ENCODE measurements around the gene SLC7A6OS. TPM values are rescaled to one million over a fixed set of nuclear protein-coding genes. Genes with fewer than 3 reads are reported as not detected.

The SLC7A6OS gene
- total RNA-seq, 3 donors from 2014 or later, result 16.4 to 18.6 (median 16.5) TPM

DNA sequence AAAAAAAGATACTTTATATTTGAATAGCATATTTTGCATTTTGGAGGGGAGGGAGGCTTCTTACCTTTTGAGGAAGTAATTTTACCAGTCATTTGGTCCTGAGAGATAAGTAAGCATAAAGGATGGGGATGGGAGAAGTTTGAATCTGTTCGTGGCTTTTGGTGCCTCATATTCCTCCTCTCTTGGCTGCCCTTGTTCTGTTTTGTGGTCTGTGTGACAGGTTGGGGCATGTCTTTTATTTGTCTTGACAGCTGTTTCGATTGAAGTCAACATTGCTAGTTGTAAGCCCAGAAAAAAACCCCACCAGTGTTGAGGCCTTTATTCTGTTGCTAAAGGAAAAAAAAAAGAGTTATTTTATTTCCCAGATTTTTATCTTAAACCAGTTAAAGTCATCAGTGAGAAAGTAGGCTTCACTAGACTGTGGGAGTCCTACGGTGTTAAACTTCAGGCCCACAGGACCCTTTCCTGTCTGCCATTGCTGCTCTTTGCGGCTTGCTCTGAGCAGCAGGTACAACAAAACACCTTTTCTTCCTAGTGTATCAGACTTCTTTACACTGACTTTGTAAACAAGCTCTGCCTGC is 35.0 kb downstream of the SLC7A6OS start:
- Histone ChIP-seq H3K4me1 (no peaks in the 10 kb centered on the region), H3K36me3 (no peaks in the 10 kb centered on the region), H3K9me3 (no peaks in the 10 kb centered on the region), H3K27me3 (no peaks in the 10 kb centered on the region), H3K27ac (peak overlapping the region; percentile 28 to 74), H3K4me3 (no peak overlapping the region)
- TF ChIP-seq POLR2A (IDR thresholded peaks at IDR 0.05), result no peak
- TF ChIP-seq POLR2AphosphoS5 (IDR thresholded peaks at IDR 0.05), result no peak
- TF ChIP-seq, protein P1, sequence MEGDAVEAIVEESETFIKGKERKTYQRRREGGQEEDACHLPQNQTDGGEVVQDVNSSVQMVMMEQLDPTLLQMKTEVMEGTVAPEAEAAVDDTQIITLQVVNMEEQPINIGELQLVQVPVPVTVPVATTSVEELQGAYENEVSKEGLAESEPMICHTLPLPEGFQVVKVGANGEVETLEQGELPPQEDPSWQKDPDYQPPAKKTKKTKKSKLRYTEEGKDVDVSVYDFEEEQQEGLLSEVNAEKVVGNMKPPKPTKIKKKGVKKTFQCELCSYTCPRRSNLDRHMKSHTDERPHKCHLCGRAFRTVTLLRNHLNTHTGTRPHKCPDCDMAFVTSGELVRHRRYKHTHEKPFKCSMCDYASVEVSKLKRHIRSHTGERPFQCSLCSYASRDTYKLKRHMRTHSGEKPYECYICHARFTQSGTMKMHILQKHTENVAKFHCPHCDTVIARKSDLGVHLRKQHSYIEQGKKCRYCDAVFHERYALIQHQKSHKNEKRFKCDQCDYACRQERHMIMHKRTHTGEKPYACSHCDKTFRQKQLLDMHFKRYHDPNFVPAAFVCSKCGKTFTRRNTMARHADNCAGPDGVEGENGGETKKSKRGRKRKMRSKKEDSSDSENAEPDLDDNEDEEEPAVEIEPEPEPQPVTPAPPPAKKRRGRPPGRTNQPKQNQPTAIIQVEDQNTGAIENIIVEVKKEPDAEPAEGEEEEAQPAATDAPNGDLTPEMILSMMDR (IDR thresholded peaks at IDR 0.05), result no peak
- intact Hi-C loops (cut with DNase I; ENCODE audit: low total_unique reads), result no loop called here
- DNase-seq (ENCODE audit: low spot score in 2 of 2), result no peak

DNA sequence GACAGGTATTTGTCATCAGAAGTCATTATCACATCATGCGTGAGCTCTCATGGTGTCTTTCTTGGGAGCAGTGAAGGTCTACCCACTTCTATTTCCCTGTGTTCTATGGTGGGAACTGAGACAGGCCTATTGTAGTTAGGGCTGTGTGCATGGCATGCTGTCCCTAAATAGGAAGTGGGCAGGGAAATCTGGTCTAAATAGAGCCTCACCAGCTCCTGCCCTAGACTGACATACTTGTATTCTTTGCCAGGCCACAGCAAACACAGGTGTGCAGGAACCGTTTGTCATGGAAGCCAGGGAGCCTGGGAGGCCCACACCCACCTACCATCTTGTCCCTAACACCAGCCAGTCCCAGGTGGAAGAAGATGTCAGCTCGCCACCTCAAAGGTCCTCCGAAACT is 36.3 kb downstream of the SLC7A6OS start:
- H3K4me1 ChIP-seq, result no peaks in the 10 kb centered on the region

DNA sequence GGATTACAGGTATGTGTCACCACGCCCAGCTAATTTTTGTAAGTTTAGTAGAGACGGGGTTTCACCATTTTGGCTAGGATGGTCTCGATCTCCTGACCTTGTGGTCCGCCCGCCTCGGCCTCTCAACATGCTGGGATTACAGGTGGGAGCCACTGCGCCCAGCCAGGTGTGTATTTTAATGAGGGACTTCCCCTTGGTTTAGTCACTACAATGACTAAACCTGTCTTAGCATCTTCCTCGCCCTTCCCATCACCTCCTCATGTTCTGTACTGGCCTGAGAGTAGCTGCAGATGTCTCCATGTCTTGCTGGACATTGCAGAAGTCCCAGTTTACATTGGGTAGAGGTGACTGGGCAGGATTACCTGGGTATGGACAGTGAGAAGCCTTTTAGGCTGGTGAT is 36.9 kb downstream of the SLC7A6OS start:
- TF ChIP-seq POLR2A (IDR thresholded peaks at IDR 0.05), result no peak
- TF ChIP-seq POLR2AphosphoS5 (IDR thresholded peaks at IDR 0.05), result no peak
- TF ChIP-seq, protein P1 (IDR thresholded peaks at IDR 0.05), result no peak
- no peaks in the 10 kb centered on the region for H3K36me3 ChIP-seq
- H3K27me3 ChIP-seq, result no peaks in the 10 kb centered on the region
- intact Hi-C loops (cut with DNase I; ENCODE audit: low total_unique reads), result no loop called here
- no peaks in the 10 kb centered on the region for H3K4me1 ChIP-seq
- no peaks in the 10 kb centered on the region for H3K9me3 ChIP-seq
- H3K4me3 ChIP-seq, result no peak overlapping the region
- DNase-seq (ENCODE audit: low spot score in 2 of 2), result no peak
- H3K27ac ChIP-seq, result peak overlapping the region in 1 of 2 donors; percentile 3

More for the DNA sequence above, 36.3 kb downstream of the SLC7A6OS start:
- TF ChIP-seq, protein P1 (IDR thresholded peaks at IDR 0.05), result no peak
- TF ChIP-seq POLR2A (IDR thresholded peaks at IDR 0.05) (no peak), POLR2AphosphoS5 (IDR thresholded peaks at IDR 0.05) (no peak)
- Histone ChIP-seq H3K27ac (peak overlapping the region in 1 of 2 donors; percentile 3), H3K36me3 (no peaks in the 10 kb centered on the region), H3K4me3 (no peak overlapping the region), H3K9me3 (no peaks in the 10 kb centered on the region), H3K27me3 (no peaks in the 10 kb centered on the region)
- intact Hi-C loops (cut with DNase I; ENCODE audit: low total_unique reads), result no loop called here
- no peak for DNase-seq (ENCODE audit: low spot score in 2 of 2)

DNA sequence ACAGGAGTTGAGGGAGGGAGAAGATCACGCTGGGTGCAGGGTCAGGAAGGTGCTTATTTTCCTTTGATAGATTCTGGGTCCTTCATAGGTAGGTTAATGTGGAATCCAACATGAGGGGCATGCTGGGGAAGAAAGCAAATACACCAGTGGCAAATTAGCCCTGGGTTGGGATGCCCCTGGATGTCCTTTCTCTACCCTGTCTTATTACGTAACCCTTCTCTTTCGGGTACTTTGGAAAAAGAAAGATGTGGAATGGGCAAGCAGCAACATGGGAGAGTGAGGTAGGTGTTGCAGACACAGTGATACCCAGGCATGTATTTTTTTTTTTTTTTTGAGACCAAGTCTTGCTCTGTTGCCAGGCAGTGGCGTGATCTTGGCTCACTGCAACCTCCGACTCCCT is 37.3 kb downstream of the SLC7A6OS start:
- H3K9me3 ChIP-seq, result no peaks in the 10 kb centered on the region
- no peaks in the 10 kb centered on the region for H3K27me3 ChIP-seq
- intact Hi-C loops (cut with DNase I; ENCODE audit: low total_unique reads), result no loop called here
- TF ChIP-seq POLR2A (IDR thresholded peaks at IDR 0.05), result no peak
- TF ChIP-seq, protein P1 (IDR thresholded peaks at IDR 0.05), result no peak
- TF ChIP-seq POLR2AphosphoS5 (IDR thresholded peaks at IDR 0.05), result no peak
- no peak for DNase-seq (ENCODE audit: low spot score in 2 of 2)
- no peaks in the 10 kb centered on the region for H3K36me3 ChIP-seq
- H3K4me1 ChIP-seq, result no peaks in the 10 kb centered on the region
- no peak overlapping the region for H3K4me3 ChIP-seq
- H3K27ac ChIP-seq, result peak overlapping the region in 1 of 2 donors; percentile 3

DNA sequence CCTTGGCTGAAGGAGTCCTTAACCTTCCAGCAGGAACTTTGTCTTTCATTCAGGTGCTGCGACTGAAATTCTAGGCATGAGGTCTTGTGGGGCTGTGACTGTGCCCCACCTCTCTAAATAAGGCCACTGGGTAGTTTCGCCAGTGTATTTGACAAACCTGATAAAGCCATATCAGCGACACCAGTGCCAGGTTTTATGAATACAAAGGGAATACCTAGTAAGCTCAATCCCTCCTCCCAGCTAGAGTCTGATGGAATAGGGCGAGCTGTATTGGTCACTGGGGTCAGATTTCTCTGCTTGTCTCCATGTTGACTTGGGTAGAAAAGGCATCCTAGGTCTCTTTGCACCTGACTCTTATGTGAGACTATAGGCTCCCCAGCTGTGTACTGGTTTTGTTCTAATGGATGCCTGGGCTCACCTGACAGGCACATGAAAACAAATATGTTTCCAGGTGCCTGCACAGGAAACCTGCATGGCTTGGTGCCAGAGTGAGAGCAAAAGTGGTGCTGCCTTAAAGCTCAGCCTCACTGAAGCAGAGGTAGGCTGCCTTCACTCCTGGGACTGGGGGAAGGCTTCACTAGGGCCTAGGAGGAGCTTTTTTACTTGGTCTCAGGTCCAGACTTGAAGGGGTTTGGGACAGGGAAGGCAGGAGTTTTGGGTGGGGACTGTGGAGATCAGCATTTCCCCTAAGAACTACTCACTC is 38.1 kb downstream of the SLC7A6OS start:
- peak overlapping the region in 1 of 2 donors; percentile 15 for H3K27ac ChIP-seq
- no peaks in the 10 kb centered on the region for H3K4me1 ChIP-seq
- H3K36me3 ChIP-seq, result no peaks in the 10 kb centered on the region
- H3K9me3 ChIP-seq, result no peaks in the 10 kb centered on the region
- H3K27me3 ChIP-seq, result no peaks in the 10 kb centered on the region
- intact Hi-C loops (cut with DNase I; ENCODE audit: low total_unique reads), result no loop called here
- DNase-seq (ENCODE audit: low spot score in 2 of 2), result no peak
- TF ChIP-seq, protein P1 (IDR thresholded peaks at IDR 0.05), result no peak
- no peak for TF ChIP-seq POLR2AphosphoS5 (IDR thresholded peaks at IDR 0.05)
- TF ChIP-seq POLR2A (IDR thresholded peaks at IDR 0.05), result no peak
- no peak overlapping the region for H3K4me3 ChIP-seq
